Brain pericyte (primary cell): Measurements from ENCODE around the gene C11orf65.
"Not testable (repeated sequence)": the region's sequence is repeated elsewhere in the genome, so short reads cannot be mapped to it uniquely, and the experiment has no call there.

ENCODE experiments used
- DNase-seq: peaks from one replicate; pipeline ENCODE4 v3.0.0-alpha.2; 2012; ENCODE audit warnings: low read depth, low spot score

Gene C11orf65

GRCh38 chr11:108472681-108473080 lies 5.4 kb upstream of the C11orf65 start:
- no peak for DNase-seq

GRCh38 chr11:108468478-108468864 lies 1.1 kb upstream of the C11orf65 start:
- DNase-seq, result no peak

GRCh38 chr11:108466405-108466804 lies 924 bp downstream of the C11orf65 start:
- DNase-seq, result no peak

GRCh38 chr11:108453207-108453835 lies 14.0 kb downstream of the C11orf65 start:
- no peak for DNase-seq

- not testable (repeated sequence) for DNase-seq
These were observed 25.9 kb downstream of the C11orf65 start for GRCh38 chr11:108441445-108441844.

- DNase-seq, result no peak
These were observed 30.7 kb downstream of the C11orf65 start for GRCh38 chr11:108436594-108436993.

- no peak for DNase-seq
These were observed 32.3 kb downstream of the C11orf65 start for GRCh38 chr11:108435066-108435465.

GRCh38 chr11:108432783-108433182 lies 34.5 kb downstream of the C11orf65 start:
- no peak for DNase-seq

- DNase-seq, result no peak
These were observed 35.3 kb downstream of the C11orf65 start for GRCh38 chr11:108431997-108432396.

GRCh38 chr11:108431370-108431769 lies 36.0 kb downstream of the C11orf65 start:
- no peak for DNase-seq

- not testable (repeated sequence) for DNase-seq
These were observed 49.8 kb downstream of the C11orf65 start for GRCh38 chr11:108417551-108417950.

GRCh38 chr11:108414958-108415357 lies 52.4 kb downstream of the C11orf65 start:
- DNase-seq, result no peak

- DNase-seq, result no peak
These were observed 61.6 kb downstream of the C11orf65 start for GRCh38 chr11:108405706-108406105.

- DNase-seq, result no peak
These were observed 64.3 kb downstream of the C11orf65 start for GRCh38 chr11:108403052-108403451.

- DNase-seq, result no peak
These were observed 65.1 kb downstream of the C11orf65 start for GRCh38 chr11:108402241-108402640.

- no peak for DNase-seq
These were observed 68.9 kb downstream of the C11orf65 start for GRCh38 chr11:108398439-108398838.

GRCh38 chr11:108396672-108397071 lies 70.7 kb downstream of the C11orf65 start:
- not testable (repeated sequence) for DNase-seq

GRCh38 chr11:108394744-108395284 lies 72.5 kb downstream of the C11orf65 start:
- no peak for DNase-seq

- no peak for DNase-seq
These were observed 74.3 kb downstream of the C11orf65 start for GRCh38 chr11:108393046-108393445.

- no peak for DNase-seq
These were observed 75.0 kb downstream of the C11orf65 start for GRCh38 chr11:108392353-108392752.

GRCh38 chr11:108388576-108388975 lies 78.8 kb downstream of the C11orf65 start:
- no peak for DNase-seq

- DNase-seq, result not testable (repeated sequence)
These were observed 93.8 kb downstream of the C11orf65 start for GRCh38 chr11:108373505-108373904.

- DNase-seq, result no peak
These were observed 96.3 kb downstream of the C11orf65 start for GRCh38 chr11:108370990-108371389.

- no peak for DNase-seq
These were observed 97.0 kb downstream of the C11orf65 start for GRCh38 chr11:108370315-108370714.
